HCT116 (cell line): Measurements from ENCODE around the gene ATP10B.

Experiments used
- CBX3 ChIP-seq: IDR thresholded peaks from 2 replicates; pipeline ENCODE4 v1.6.1; 2012; ENCODE audit warnings: low read depth
- EGR1 ChIP-seq: IDR thresholded peaks from 2 replicates; pipeline ENCODE4 v1.6.1; 2012; ENCODE audit warnings: low read depth
- ELF1 ChIP-seq: IDR thresholded peaks from 2 replicates; pipeline ENCODE4 v1.6.1; 2012; ENCODE audit warnings: low read depth, borderline replicate concordance
- EZH2 ChIP-seq: fragments of 200-600 bp; sonication (generic); IDR thresholded peaks from 2 replicates; pipeline ENCODE4 v1.6.1; 2017; ENCODE audit warnings: antibody characterized with exemption, mixed run types
- EZH2phosphoT487 ChIP-seq: fragments of 200-600 bp; IDR thresholded peaks from 2 replicates; pipeline ENCODE4 v1.6.1; 2018; ENCODE audit warnings: antibody characterized with exemption, borderline replicate concordance
- POLR2A ChIP-seq: IDR thresholded peaks from 2 replicates; pipeline ENCODE4 v1.7.0; 2011; ENCODE audit warnings: borderline replicate concordance; ENCODE audit not compliant: insufficient read depth, insufficient read length; ENCODE audit errors: extremely low read depth
- POLR2AphosphoS5 ChIP-seq: IDR thresholded peaks from 2 replicates; pipeline ENCODE4 v1.6.1; 2011; ENCODE audit warnings: mild to moderate bottlenecking, low read depth, low read length, moderate library complexity
- RAD21 ChIP-seq: IDR thresholded peaks from 2 replicates; pipeline ENCODE4 v1.6.1; 2012; ENCODE audit warnings: low read depth, mild to moderate bottlenecking
- SRF ChIP-seq: IDR thresholded peaks from 2 replicates; pipeline ENCODE4 v1.6.1; 2012; ENCODE audit warnings: low read depth
- YY1 ChIP-seq: IDR thresholded peaks from 2 replicates; pipeline ENCODE4 v1.6.1; 2011; ENCODE audit warnings: low read length, low read depth, moderate library complexity, mild to moderate bottlenecking; ENCODE audit not compliant: insufficient replicate concordance; ENCODE audit errors: extremely low read depth
- TF ChIP-seq, protein P1 (sequence below), 3 experiments: fragments of 200-600 bp in 1 of 3; sonication (generic) in 1 of 3; IDR thresholded peaks in 2 of 3; conservative IDR thresholded peaks in 1 of 3; 2 replicates each; pipeline ENCODE4 v1.5.1; 2012 to 2017; ENCODE audit warnings: low read depth in 2 of 3, low read length in 2 of 3, antibody characterized with exemption in 1 of 3, borderline replicate concordance in 1 of 3, control low read depth in 1 of 3, mild to moderate bottlenecking in 1 of 3, mixed read lengths in 1 of 3, mixed run types in 1 of 3, moderate library complexity in 1 of 3; ENCODE audit not compliant: insufficient read depth in 1 of 3

DNA sequence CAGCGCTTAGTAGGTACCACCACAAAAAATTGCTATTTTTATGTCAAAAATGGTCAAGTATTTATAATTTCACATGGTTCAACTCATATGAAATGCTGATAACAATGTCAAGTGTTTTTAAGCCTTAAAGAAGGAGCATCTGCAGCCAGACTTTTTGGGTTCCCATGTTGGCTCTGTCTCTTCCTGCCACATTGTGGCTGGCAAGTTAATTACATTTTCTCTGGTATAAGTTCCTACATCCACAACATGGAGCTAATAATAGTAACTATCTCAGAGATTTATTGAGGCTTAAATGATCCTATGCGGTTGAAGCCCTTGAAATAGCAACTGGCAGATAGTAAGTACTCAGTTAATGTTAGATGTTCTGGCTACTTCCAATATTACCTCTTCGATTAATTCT is 5.4 kb downstream of the ATP10B start:
- TF ChIP-seq, protein P1, sequence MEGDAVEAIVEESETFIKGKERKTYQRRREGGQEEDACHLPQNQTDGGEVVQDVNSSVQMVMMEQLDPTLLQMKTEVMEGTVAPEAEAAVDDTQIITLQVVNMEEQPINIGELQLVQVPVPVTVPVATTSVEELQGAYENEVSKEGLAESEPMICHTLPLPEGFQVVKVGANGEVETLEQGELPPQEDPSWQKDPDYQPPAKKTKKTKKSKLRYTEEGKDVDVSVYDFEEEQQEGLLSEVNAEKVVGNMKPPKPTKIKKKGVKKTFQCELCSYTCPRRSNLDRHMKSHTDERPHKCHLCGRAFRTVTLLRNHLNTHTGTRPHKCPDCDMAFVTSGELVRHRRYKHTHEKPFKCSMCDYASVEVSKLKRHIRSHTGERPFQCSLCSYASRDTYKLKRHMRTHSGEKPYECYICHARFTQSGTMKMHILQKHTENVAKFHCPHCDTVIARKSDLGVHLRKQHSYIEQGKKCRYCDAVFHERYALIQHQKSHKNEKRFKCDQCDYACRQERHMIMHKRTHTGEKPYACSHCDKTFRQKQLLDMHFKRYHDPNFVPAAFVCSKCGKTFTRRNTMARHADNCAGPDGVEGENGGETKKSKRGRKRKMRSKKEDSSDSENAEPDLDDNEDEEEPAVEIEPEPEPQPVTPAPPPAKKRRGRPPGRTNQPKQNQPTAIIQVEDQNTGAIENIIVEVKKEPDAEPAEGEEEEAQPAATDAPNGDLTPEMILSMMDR (IDR thresholded peaks at IDR 0.05 in 2 of 3, conservative IDR thresholded peaks at IDR 0.05 in 1 of 3; ENCODE audit: borderline replicate concordance in 1 of 3, insufficient read depth in 1 of 3, low read depth in 2 of 3, low read length in 2 of 3), result no peak
- TF ChIP-seq EZH2, result no peak
- TF ChIP-seq RAD21, result no peak
- TF ChIP-seq POLR2A, result no peak
- TF ChIP-seq ELF1, result no peak
- no peak for TF ChIP-seq POLR2AphosphoS5
- TF ChIP-seq CBX3, result no peak
- no peak for TF ChIP-seq YY1
- TF ChIP-seq SRF, result no peak
- no peak for TF ChIP-seq EZH2phosphoT487
- TF ChIP-seq EGR1, result no peak
